A549 (cell line): Measurements from ENCODE around the gene PCARE. TPM values are rescaled to one million over a fixed set of nuclear protein-coding genes. Genes with fewer than 3 reads are reported as not detected.

ENCODE experiments used
- ATAC-seq, 2 experiments: fragments of 200-7000 bp in 1 of 2; fragments of >200 bp in 1 of 2; cut with Nextera tagmentation in 1 of 2; cut with Tn5 transposase in 1 of 2; 3 replicates each; pipeline versions ENCODE4 v1.8.0 to v1.9.1; 2018 to 2020; ENCODE audit warnings: mild to moderate bottlenecking in 1 of 2, moderate library complexity in 1 of 2
- CTCF ChIA-PET: fragments of 300-600 bp; sonication (Branson Sonifier 250); formaldehyde crosslinking; extraction: SDS; loops from one replicate; lab custom pipeline; 2021; ENCODE audit warnings: antibody characterized with exemption, inconsistent platforms; lab: Yijun Ruan, JAX
- POLR2A ChIA-PET: fragments of 350-600 bp; formaldehyde crosslinking; extraction: SDS; loops from one replicate; lab custom pipeline; 2021; ENCODE audit warnings: antibody characterized with exemption, inconsistent platforms; lab: Yijun Ruan, JAX
- DNase-seq, 2 experiments: peaks; one replicate each; pipeline versions ENCODE4 v3.0.0 to v3.0.0-alpha.2; 2011 to 2016; ENCODE audit warnings: low read depth in 1 of 2, low spot score in 1 of 2
- FAIRE-seq: peaks from 2 replicates; lab custom pipeline; 2011; peaks lifted over from hg19 to GRCh38; lab: Jason Lieb, UNC
- H3K27ac ChIP-seq, 2 experiments: fragments of >200 bp; sonication (Bioruptor Twin); formaldehyde crosslinking; 3 replicates each; pipeline ENCODE4 v1.5.1; 2016 to 2017
- H3K4me1 ChIP-seq: fragments of >200 bp; sonication (Bioruptor Twin); formaldehyde crosslinking; 3 replicates; pipeline ENCODE4 v1.6.1; 2016
- H3K4me2 ChIP-seq: fragments of >200 bp; sonication (Bioruptor Twin); formaldehyde crosslinking; 3 replicates; pipeline ENCODE4 v1.6.1; 2016
- H3K4me3 ChIP-seq: fragments of >200 bp; sonication (Bioruptor Twin); formaldehyde crosslinking; 3 replicates; pipeline ENCODE4 v1.5.1; 2016
- H3K9me3 ChIP-seq: fragments of >200 bp; sonication (Bioruptor Twin); formaldehyde crosslinking; 3 replicates; pipeline ENCODE4 v1.6.1; 2016
- CHD4 ChIP-seq: fragments of 200-600 bp; sonication (generic); IDR thresholded peaks from 2 replicates; pipeline ENCODE4 v1.6.1; 2016; ENCODE audit warnings: antibody characterized with exemption, mild to moderate bottlenecking, borderline replicate concordance
- CTCF ChIP-seq: fragments of >200 bp; sonication (Bioruptor Twin); formaldehyde crosslinking; IDR thresholded peaks from 3 replicates; pipeline ENCODE4 v1.5.1; 2016
- ESRRA ChIP-seq: fragments of 150-350 bp; IDR thresholded peaks from 2 replicates; pipeline ENCODE4 v1.6.1; 2014; ENCODE audit warnings: mild to moderate bottlenecking, low read length, borderline replicate concordance
- HDAC2 ChIP-seq: fragments of 200-600 bp; sonication (generic); IDR thresholded peaks from 2 replicates; pipeline ENCODE4 v1.6.1; 2016
- HES2 ChIP-seq: fragments of >200 bp; sonication (Bioruptor Twin); formaldehyde crosslinking; IDR thresholded peaks from 2 replicates; pipeline ENCODE4 v1.6.1; 2016
- HOXB13 ChIP-seq: fragments of 250-450 bp; sonication (Bioruptor Pico); IDR thresholded peaks from 2 replicates; pipeline ENCODE4 v1.5.0; 2020; ENCODE audit warnings: low read depth, mild to moderate bottlenecking, moderate library complexity
- JUN ChIP-seq, 2 experiments: fragments of >200 bp; sonication (Bioruptor Twin); formaldehyde crosslinking; IDR thresholded peaks; 2 replicates in 1 of 2; 3 replicates in 1 of 2; pipeline ENCODE4 v1.6.1; 2016 to 2017
- MAFK ChIP-seq: fragments of 450-650 bp; IDR thresholded peaks from 2 replicates; pipeline ENCODE4 v1.6.1; 2014; ENCODE audit not compliant: partially characterized antibody
- MAX ChIP-seq: IDR thresholded peaks from 2 replicates; pipeline ENCODE4 v1.6.1; 2012
- PBX3 ChIP-seq: IDR thresholded peaks from 2 replicates; pipeline ENCODE4 v1.6.1; 2012
- RCOR1 ChIP-seq: fragments of 150-350 bp; IDR thresholded peaks from 2 replicates; pipeline ENCODE4 v1.6.1; 2014; ENCODE audit warnings: antibody characterized with exemption, low read length, low read depth
- REST ChIP-seq: fragments of 200-600 bp; sonication (generic); IDR thresholded peaks from 2 replicates; pipeline ENCODE4 v1.6.1; 2016; ENCODE audit warnings: antibody characterized with exemption, mild to moderate bottlenecking, moderate library complexity
- SMC3 ChIP-seq: fragments of >200 bp; sonication (Bioruptor Twin); formaldehyde crosslinking; IDR thresholded peaks from 3 replicates; pipeline ENCODE4 v1.6.1; 2018; ENCODE audit warnings: inconsistent platforms
- ZFP36 ChIP-seq: fragments of 450-650 bp; IDR thresholded peaks from 2 replicates; pipeline ENCODE4 v1.6.1; 2014; ENCODE audit warnings: borderline replicate concordance; ENCODE audit not compliant: partially characterized antibody
- ZSCAN20 ChIP-seq: fragments of 250-450 bp; sonication (Bioruptor Pico); IDR thresholded peaks from 2 replicates; pipeline ENCODE4 v1.8.0; 2022; ENCODE audit warnings: mild to moderate bottlenecking, moderate library complexity
- WGBS: methylation state at CpG from one replicate; pipeline ENCODE4 v1.1.6; 2017; ENCODE audit errors: missing lambda C conversion rate; 5-methylcytosine and 5-hydroxymethylcytosine counted together
- polyA plus RNA-seq, 4 experiments: library from polyadenylated mRNA; depleted of rRNA in 3 of 4; stranded (reverse); fragments of >200 nt; fragmentation: RNase III in 1 of 4; extraction: RNeasy Plus Mini Kit Qiagen cat#74134 plus additional on column Dnase treatment in 1 of 4; gene quantifications; 2 replicates in 3 of 4; 3 replicates in 1 of 4; pipeline ENCODE4 v1.2.3, GENCODE V29; 2011 to 2017

PCARE gene
- polyA plus RNA-seq, 2 of the 4 experiments (the other 2 are of a cell fraction): not detected

GRCh38 chr2:29052807-29053206, 21.5 kb downstream of the PCARE start (continued):
- TF ChIP-seq CHD4: no peak
- no peak for TF ChIP-seq PBX3

- ATAC-seq: no peak
- CTCF ChIA-PET: interaction anchor here (1.2 to 3.0 kb wide), 2 partner anchors 11 to 14 kb away, joined by 3 to 19 read pairs; no protein-coding TSS in a partner anchor
- no peak for FAIRE-seq
- H3K27ac ChIP-seq: no peak overlapping the region
- no peak for DNase-seq
- POLR2A ChIA-PET: no interaction called here
- H3K4me2 ChIP-seq: no peak overlapping the region
- no peaks in the 10 kb centered on the region for H3K4me1 ChIP-seq
- 87% methylated on average over 12 of the region's 12 CpGs for WGBS
- no peak for TF ChIP-seq REST
- TF ChIP-seq MAFK: no peak
- no peak overlapping the region for H3K4me3 ChIP-seq
- no peaks in the 10 kb centered on the region for H3K9me3 ChIP-seq
Observed at GRCh38 chr2:29051730-29052129, 22.6 kb downstream of the PCARE start.

GRCh38 chr2:29050591-29050990, 23.7 kb downstream of the PCARE start:
- no peak overlapping the region for H3K4me3 ChIP-seq
- ChIA-PET CTCF (interaction anchor here (0.8 to 1.7 kb wide), 2 partner anchors 11 to 72 kb away, joined by 3 to 4 read pairs; no protein-coding TSS in a partner anchor), POLR2A (no interaction called here)
- FAIRE-seq (no peak), DNase-seq (no peak), ATAC-seq (no peak)
- 80% methylated on average over 8 of the region's 8 CpGs for WGBS
- TF ChIP-seq HDAC2: no peak
- TF ChIP-seq HES2: no peak
- no peak for TF ChIP-seq JUN (IDR thresholded peaks at IDR 0.05)
- TF ChIP-seq CTCF: no peak
- no peak for TF ChIP-seq HOXB13 (CRISPR knock-in tag)
- no peak for TF ChIP-seq PBX3
- TF ChIP-seq ESRRA: no peak
- no peak for TF ChIP-seq MAX
- TF ChIP-seq ZFP36: no peak
- TF ChIP-seq ZSCAN20 (CRISPR knock-in tag): no peak
- TF ChIP-seq SMC3: no peak
- no peak for TF ChIP-seq RCOR1
- H3K4me2 ChIP-seq: no peak overlapping the region
- no peaks in the 10 kb centered on the region for H3K4me1 ChIP-seq
- H3K9me3 ChIP-seq: no peaks in the 10 kb centered on the region
- no peak overlapping the region for H3K27ac ChIP-seq
